ENCODE results near the gene GP1BA. TPM values are rescaled to one million over a fixed set of nuclear protein-coding genes. Genes with fewer than 3 reads are reported as not detected.

GP1BA gene
- total RNA-seq, 1 donor from 2014 or later: not detected

Other genes starting within 250 kb of the GP1BA start
- 115 and 116 TPM in 2 replicates for gene PELP1, start 228.1 kb upstream of the GP1BA start, total RNA-seq
- gene ARRB2, start 221.6 kb upstream of the GP1BA start, total RNA-seq: 226 and 231 TPM in 2 replicates
- 24.0 and 24.9 TPM in 2 replicates for gene MED11, start 200.8 kb upstream of the GP1BA start, total RNA-seq
- 0.09 TPM in 1 of 2 replicates, not detected in the other for gene ZMYND15, start 192.4 kb upstream of the GP1BA start, total RNA-seq
- 1.8 and 2.3 TPM in 2 replicates for gene CXCL16, start 192.3 kb upstream of the GP1BA start, total RNA-seq
- gene TM4SF5, start 160.4 kb upstream of the GP1BA start, total RNA-seq: not detected in 2 replicates
- 0.28 and 0.46 TPM in 2 replicates for gene VMO1, start 145.9 kb upstream of the GP1BA start, total RNA-seq
- gene GLTPD2, start 143.3 kb upstream of the GP1BA start, total RNA-seq: not detected in 2 replicates
- 215 and 220 TPM in 2 replicates for gene PSMB6, start 136.1 kb upstream of the GP1BA start, total RNA-seq
- 22.3 and 26.6 TPM in 2 replicates for gene PLD2, start 125.1 kb upstream of the GP1BA start, total RNA-seq
- gene MINK1, start 98.9 kb upstream of the GP1BA start, total RNA-seq: 60.9 and 69.7 TPM in 2 replicates
- 0.76 and 1.3 TPM in 2 replicates for gene C17orf107, start 32.7 kb upstream of the GP1BA start, total RNA-seq
- gene CHRNE, start 29.2 kb upstream of the GP1BA start, total RNA-seq: 0.32 and 0.44 TPM in 2 replicates
- gene SLC25A11, start 7.8 kb downstream of the GP1BA start, total RNA-seq: 91.4 and 103 TPM in 2 replicates
- gene RNF167, start 8.0 kb downstream of the GP1BA start, total RNA-seq: 112 and 126 TPM in 2 replicates
- gene PFN1, start 16.3 kb downstream of the GP1BA start, total RNA-seq: 1,460 and 1,475 TPM in 2 replicates
- gene ENO3, start 18.8 kb downstream of the GP1BA start, total RNA-seq: 45.7 and 47.9 TPM in 2 replicates
- gene SPAG7, start 35.5 kb downstream of the GP1BA start, total RNA-seq: 66.5 and 70.4 TPM in 2 replicates
- 90.2 and 92.3 TPM in 2 replicates for gene CAMTA2, start 55.4 kb downstream of the GP1BA start, total RNA-seq
- 0.43 and 0.53 TPM in 2 replicates for gene INCA1, start 65.2 kb downstream of the GP1BA start, total RNA-seq
- gene KIF1C, start 65.7 kb downstream of the GP1BA start, total RNA-seq: 51.0 and 51.4 TPM in 2 replicates
- 0.14 TPM in 2 replicates for gene SLC52A1, start 103.1 kb downstream of the GP1BA start, total RNA-seq
- 1.4 and 1.9 TPM in 2 replicates for gene ZFP3, start 146.2 kb downstream of the GP1BA start, total RNA-seq
- gene ZNF232, start 179.6 kb downstream of the GP1BA start, total RNA-seq: 12.4 and 16.5 TPM in 2 replicates
- 0.07 TPM in 1 of 2 replicates, not detected in the other for gene USP6, start 183.8 kb downstream of the GP1BA start, total RNA-seq